GM21723 (cell line): ENCODE data around the gene MOV10.
A peak's percentile ranks its signal among the peaks of the same experiment; 100 is the strongest.

ENCODE experiments used
- ATAC-seq: cut with Tn5 transposase; IDR thresholded peaks from one replicate; pipeline ENCODE4 v1.9.1; 2021; ENCODE audit warnings: mild to moderate bottlenecking, moderate library complexity; ENCODE audit not compliant: unreplicated experiment

MOV10 gene

GRCh38 chr1:112673592-112674439 is 643 bp upstream of the MOV10 start:
- ATAC-seq: peak; percentile 7

DNA sequence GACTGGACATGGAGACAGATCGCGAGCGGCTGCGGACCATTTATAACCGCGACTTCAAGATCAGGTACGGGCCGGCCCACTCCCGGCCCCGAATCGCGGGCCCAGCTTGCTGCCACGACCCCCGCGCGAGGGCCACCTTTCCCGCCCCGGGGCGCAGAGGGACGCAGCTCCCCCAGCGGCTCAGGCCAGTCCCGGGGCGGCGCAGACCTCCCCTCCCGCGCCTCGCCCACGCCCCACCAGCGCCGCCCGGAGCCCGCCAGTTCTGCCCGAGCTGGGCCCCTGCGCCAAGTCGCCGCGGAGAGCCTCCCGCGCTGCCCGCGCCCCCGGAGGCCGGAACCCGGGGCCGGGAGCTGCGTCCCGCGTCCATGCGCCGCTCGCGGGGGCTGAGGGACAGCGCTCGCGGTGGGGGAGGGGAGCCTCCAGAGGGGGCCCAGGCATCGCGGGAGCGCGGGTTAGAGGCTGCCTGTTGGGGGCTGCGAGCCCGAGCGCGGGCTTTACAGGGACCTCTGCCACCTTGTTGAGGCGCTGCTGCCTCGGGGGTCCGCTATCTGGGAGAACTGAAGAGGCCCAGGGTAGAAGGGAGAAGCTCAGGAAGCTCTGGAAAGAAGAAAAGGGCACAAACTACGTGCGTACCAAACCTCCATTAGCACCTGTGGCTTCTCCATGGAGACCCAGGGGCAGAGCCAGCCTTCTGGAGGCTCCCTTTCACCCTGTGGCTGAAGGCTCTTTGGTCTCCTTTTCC is 698 bp downstream of the MOV10 start:
- ATAC-seq: peak; percentile 51

GRCh38 chr1:112675728-112676381 is 1.4 kb downstream of the MOV10 start:
- no peak for ATAC-seq

DNA sequence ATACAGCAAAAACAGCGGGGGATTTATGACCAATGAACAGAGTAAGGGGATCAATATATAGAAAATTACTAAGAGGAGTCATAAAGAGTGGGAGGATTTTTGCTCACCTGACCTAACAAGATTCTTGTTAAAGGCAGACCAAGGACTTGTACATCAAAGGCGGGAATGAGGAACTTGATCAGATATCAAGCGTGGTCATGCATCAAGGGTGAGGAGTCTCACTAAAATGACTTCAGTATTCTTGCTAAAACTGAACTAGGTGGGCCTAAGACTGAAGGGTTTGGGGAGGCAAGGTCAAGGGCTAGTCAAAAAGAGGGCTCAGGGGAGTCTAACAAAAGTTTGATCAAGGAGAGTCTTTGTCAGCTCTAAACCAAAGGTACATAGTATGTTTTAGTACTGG is 2.1 kb downstream of the MOV10 start:
- no peak for ATAC-seq

DNA sequence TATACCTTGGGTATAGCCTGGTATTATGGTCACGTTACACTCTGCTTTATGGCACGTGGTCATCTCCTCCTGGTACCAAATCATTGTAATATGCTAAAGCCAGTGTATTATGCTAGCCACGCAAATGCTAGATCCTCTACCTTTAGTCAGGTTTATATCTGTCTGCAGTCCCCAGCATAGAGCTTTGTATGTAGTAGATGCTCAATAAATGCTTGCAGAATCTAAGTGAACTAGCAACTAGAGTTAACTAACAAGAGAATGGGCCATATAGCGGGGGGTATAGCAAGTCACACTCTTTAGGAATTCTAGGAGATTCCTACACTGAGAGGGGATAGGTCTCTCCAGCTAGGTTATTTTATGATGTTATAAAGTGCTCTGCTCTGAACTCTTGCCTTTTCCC is 3.0 kb downstream of the MOV10 start:
- no peak for ATAC-seq

DNA sequence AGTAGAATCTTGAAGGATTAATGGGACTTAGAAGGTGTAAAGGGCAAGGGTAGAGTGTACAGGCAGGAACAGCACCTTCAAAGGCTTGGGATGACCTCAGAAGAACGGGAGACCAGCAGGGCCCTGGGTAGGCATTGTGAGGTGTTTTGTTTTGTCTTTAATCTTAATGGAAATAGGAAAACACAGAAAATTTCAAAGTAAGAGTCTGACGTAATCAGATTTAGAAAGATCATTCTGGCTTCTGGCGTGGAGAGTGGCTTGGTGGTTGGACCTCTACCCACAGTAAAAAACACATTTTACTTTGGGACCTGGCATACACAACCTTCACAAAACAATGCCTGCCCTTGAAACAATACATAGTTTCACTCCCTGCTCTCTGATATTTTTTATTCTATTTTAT is 4.1 kb downstream of the MOV10 start:
- no peak for ATAC-seq

GRCh38 chr1:112685913-112686312 is 11.5 kb downstream of the MOV10 start:
- ATAC-seq: no peak

GRCh38 chr1:112686417-112686816 is 12.0 kb downstream of the MOV10 start:
- no peak for ATAC-seq

DNA sequence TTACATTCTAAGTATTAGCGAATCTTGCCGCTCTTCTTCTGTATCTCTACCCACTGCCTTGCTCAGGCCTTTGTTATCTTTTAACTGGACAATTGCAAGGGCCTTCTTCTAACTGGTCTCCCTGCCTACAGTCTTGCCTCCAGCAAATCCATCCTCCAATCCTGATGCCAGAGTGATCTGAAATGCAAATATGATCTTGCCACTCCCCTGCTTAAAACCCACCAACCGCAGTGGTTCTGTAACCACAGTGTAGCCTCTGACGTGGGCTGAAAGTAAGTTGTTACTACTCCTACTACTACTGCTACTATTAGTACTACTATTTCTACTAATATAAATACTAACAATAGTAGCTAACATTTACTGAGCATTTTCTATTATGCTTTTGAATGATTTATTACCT is 12.4 kb downstream of the MOV10 start:
- ATAC-seq: no peak

GRCh38 chr1:112687361-112687760 is 12.9 kb downstream of the MOV10 start:
- ATAC-seq: no peak

GRCh38 chr1:112687785-112688496 is 13.5 kb downstream of the MOV10 start:
- ATAC-seq: no peak

GRCh38 chr1:112688781-112689193 is 14.3 kb downstream of the MOV10 start:
- ATAC-seq: no peak

- ATAC-seq: no peak
Observed at GRCh38 chr1:112689196-112689841, 14.9 kb downstream of the MOV10 start.

DNA sequence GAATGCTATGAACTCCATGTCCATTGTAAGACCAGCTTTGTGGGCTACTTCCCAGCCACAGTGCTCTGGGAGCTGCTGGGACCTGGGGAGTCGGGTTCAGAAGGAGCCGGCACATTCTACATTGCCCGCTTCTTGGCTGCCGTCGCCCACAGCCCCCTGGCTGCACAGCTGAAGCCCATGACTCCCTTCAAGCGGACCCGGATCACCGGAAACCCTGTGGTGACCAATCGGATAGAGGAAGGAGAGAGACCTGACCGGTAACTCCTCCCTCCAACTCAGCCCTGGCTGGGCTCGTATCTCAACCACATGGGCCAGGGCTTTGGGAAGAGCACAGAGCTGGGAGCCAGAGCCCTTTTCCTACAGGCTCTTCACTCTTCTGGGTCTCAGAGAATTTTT is 15.4 kb downstream of the MOV10 start:
- ATAC-seq: no peak

DNA sequence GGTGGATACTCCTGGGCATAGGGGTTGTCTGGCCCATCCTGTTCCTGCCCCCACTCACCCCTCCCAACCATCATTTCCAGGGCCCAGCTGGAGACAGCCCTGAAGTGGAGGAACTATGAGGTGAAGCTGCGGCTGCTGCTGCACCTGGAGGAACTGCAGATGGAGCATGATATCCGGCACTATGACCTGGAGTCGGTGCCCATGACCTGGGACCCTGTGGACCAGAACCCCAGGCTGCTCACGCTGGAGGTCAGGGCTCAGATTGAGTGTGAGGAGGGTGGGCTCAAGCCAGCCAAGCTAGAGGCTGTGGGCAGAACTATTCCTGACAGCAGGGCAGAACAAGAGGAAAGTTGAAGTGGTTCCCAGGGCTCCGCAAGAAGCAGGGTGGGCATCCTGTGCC is 18.2 kb downstream of the MOV10 start:
- ATAC-seq: no peak

GRCh38 chr1:112693821-112694220 is 19.4 kb downstream of the MOV10 start:
- no peak for ATAC-seq

GRCh38 chr1:112694363-112694929 is 20.0 kb downstream of the MOV10 start:
- no peak for ATAC-seq

GRCh38 chr1:112695276-112695675 is 20.8 kb downstream of the MOV10 start:
- no peak for ATAC-seq

- no peak for ATAC-seq
Observed at GRCh38 chr1:112696578-112697314, 22.3 kb downstream of the MOV10 start.

DNA sequence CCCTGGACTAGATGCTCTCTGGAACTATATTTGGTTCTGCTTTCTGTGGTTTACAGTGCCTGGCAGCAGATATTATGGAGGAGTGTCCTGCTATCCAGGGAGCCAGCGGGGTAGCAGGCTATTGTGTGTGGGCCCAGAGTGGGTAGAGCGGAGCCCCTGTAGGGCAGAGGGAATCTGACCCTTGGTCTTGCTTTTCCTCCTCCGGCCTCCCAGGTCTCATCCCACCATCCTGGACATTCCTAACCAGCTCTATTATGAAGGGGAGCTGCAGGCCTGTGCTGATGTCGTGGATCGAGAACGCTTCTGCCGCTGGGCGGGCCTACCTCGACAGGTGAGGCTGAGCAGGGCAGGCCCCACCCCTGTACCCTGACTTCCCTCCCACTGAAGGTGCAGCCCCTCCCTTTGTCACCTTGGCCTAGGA is 23.3 kb downstream of the MOV10 start:
- ATAC-seq: no peak
